GM23338 (cell line): ENCODE measurements around the gene PDIK1L. TPM values are rescaled to one million over a fixed set of nuclear protein-coding genes. Genes with fewer than 3 reads are reported as not detected.
A peak's percentile ranks its signal among the peaks of the same experiment; 100 is the strongest.

Experiments used
- ATAC-seq: fragments of 200-7000 bp; cut with Tn5 transposase; 3 replicates; pipeline ENCODE4 v1.9.1; 2020
- DNase-seq: peaks from one replicate; pipeline ENCODE4 v3.0.0-alpha.2; 2015; ENCODE audit warnings: low spot score
- H2AFZ ChIP-seq: fragments of 200-600 bp; sonication (generic); 2 replicates; pipeline ENCODE4 v1.8.0; 2016; ENCODE audit warnings: antibody characterized with exemption, mild to moderate bottlenecking, moderate library complexity
- H3F3A ChIP-seq: fragments of 200-600 bp; sonication (generic); replicated peaks from 2 replicates; pipeline ENCODE4 v1.8.0; 2017; ENCODE audit warnings: antibody characterized with exemption, mixed run types, low read depth
- H3K27ac ChIP-seq: fragments of 200-600 bp; sonication (generic); 2 replicates; pipeline ENCODE4 v1.6.1; 2016; ENCODE audit warnings: low read depth
- H3K27me3 ChIP-seq: fragments of 200-600 bp; sonication (generic); 2 replicates; pipeline ENCODE4 v1.8.0; 2016; ENCODE audit warnings: mild to moderate bottlenecking, mixed run types, moderate library complexity; ENCODE audit not compliant: insufficient read depth
- H3K36me3 ChIP-seq: fragments of 200-600 bp; sonication (generic); 2 replicates; pipeline ENCODE4 v1.8.0; 2016; ENCODE audit warnings: mild to moderate bottlenecking; ENCODE audit not compliant: insufficient read depth
- H3K4me1 ChIP-seq: fragments of 200-600 bp; sonication (generic); 2 replicates; pipeline ENCODE4 v1.8.0; 2016; ENCODE audit warnings: mild to moderate bottlenecking, moderate library complexity; ENCODE audit not compliant: insufficient read depth
- H3K4me2 ChIP-seq: fragments of 200-600 bp; sonication (generic); 2 replicates; pipeline ENCODE4 v1.7.1; 2017; ENCODE audit warnings: mixed run types
- H3K4me3 ChIP-seq: fragments of 200-600 bp; sonication (generic); 2 replicates; pipeline ENCODE4 v1.6.1; 2016; ENCODE audit warnings: mixed run types
- H3K79me2 ChIP-seq: fragments of 200-600 bp; sonication (generic); replicated peaks from 2 replicates; pipeline ENCODE4 v1.8.0; 2017; ENCODE audit warnings: mild to moderate bottlenecking; ENCODE audit not compliant: insufficient read depth
- H3K9me2 ChIP-seq: fragments of 200-600 bp; sonication (generic); 2 replicates; pipeline ENCODE4 v1.8.0; 2017; ENCODE audit not compliant: insufficient read depth
- H4K20me1 ChIP-seq: fragments of 200-600 bp; sonication (generic); replicated peaks from 2 replicates; pipeline ENCODE4 v1.8.0; 2017; ENCODE audit warnings: mild to moderate bottlenecking; ENCODE audit not compliant: insufficient read depth
- H3K27ac Mint-ChIP-seq: 2 replicates; pipeline ENCODE4 v1.8.0; 2020; ENCODE audit warnings: inconsistent platforms, mild to moderate bottlenecking, moderate library complexity, mixed read lengths
- H3K27me3 Mint-ChIP-seq: 3 replicates; pipeline ENCODE4 v1.8.0; 2022; ENCODE audit warnings: low read depth, mild to moderate bottlenecking, moderate library complexity, mixed read lengths, inconsistent platforms; ENCODE audit not compliant: insufficient read depth, poor library complexity
- H3K36me3 Mint-ChIP-seq: 3 replicates; pipeline ENCODE4 v1.8.0; 2021; ENCODE audit warnings: low read depth, mild to moderate bottlenecking, inconsistent platforms, moderate library complexity, mixed read lengths
- H3K4me1 Mint-ChIP-seq: 3 replicates; pipeline ENCODE4 v1.8.0; 2020; ENCODE audit warnings: mild to moderate bottlenecking, inconsistent platforms, mixed read lengths
- H3K4me3 Mint-ChIP-seq: 3 replicates; pipeline ENCODE4 v1.8.0; 2021; ENCODE audit warnings: moderate library complexity, mild to moderate bottlenecking, inconsistent platforms, mixed read lengths
- H3K9me3 Mint-ChIP-seq: 3 replicates; pipeline ENCODE4 v1.8.0; 2020; ENCODE audit warnings: moderate library complexity, mild to moderate bottlenecking, inconsistent platforms, mixed read lengths
- EZH2phosphoT487 ChIP-seq: fragments of 200-600 bp; sonication (generic); IDR thresholded peaks from one replicate; pipeline ENCODE4 v1.8.1; 2018; ENCODE audit warnings: antibody characterized with exemption; ENCODE audit not compliant: unreplicated experiment
- JUNB ChIP-seq: IDR thresholded peaks from one replicate; pipeline ENCODE4 v1.6.1; 2016; ENCODE audit warnings: antibody characterized with exemption; ENCODE audit not compliant: unreplicated experiment
- NANOG ChIP-seq: IDR thresholded peaks from 2 replicates; pipeline ENCODE4 v1.6.1; 2016; ENCODE audit warnings: antibody characterized with exemption, borderline replicate concordance
- ZNF114 ChIP-seq: fragments of 250-450 bp; sonication (Bioruptor Pico); IDR thresholded peaks from 2 replicates; pipeline ENCODE4 v1.5.0; 2020; ENCODE audit warnings: mild to moderate bottlenecking, moderate library complexity
- ZNF331 ChIP-seq: fragments of 250-450 bp; sonication (Bioruptor Pico); IDR thresholded peaks from 2 replicates; pipeline ENCODE4 v1.5.0; 2020; ENCODE audit warnings: low read depth, mild to moderate bottlenecking, moderate library complexity
- polyA plus RNA-seq: library from polyadenylated mRNA; unstranded; fragments of >200 nt; fragmentation: Nextera tagmentation; extraction: Ambion mirVana; gene quantifications from 2 replicates; pipeline ENCODE4 v1.2.1, GENCODE V29; 2016
- total RNA-seq: library from RNA; depleted of rRNA; stranded (reverse); fragments of >200 nt; shearing (Covaris generic); gene quantifications from 2 replicates; pipeline ENCODE4 v1.2.3, GENCODE V29; 2014
- TF ChIP-seq, protein P1 (sequence below): fragments of 250-450 bp; sonication (Bioruptor Pico); IDR thresholded peaks from 2 replicates; pipeline ENCODE4 v1.5.0; 2020; ENCODE audit warnings: mild to moderate bottlenecking, moderate library complexity
- TF ChIP-seq, protein P2 (sequence below), 2 experiments: fragments of 200-600 bp in 1 of 2; sonication (generic) in 1 of 2; conservative IDR thresholded peaks; 2 replicates each; pipeline versions ENCODE4 v1.5.1 to v1.6.1; 2016 to 2017; ENCODE audit warnings: antibody characterized with exemption in 2 of 2, low read depth in 2 of 2, mild to moderate bottlenecking in 2 of 2, moderate library complexity in 1 of 2
- TF ChIP-seq, protein P3 (sequence below): IDR thresholded peaks from one replicate; pipeline ENCODE4 v1.6.1; 2018; ENCODE audit warnings: antibody characterized with exemption; ENCODE audit not compliant: unreplicated experiment

PDIK1L gene
- total and polyA plus RNA-seq, 2 experiments from 2014 or later = 1.6 to 3.0 TPM

DNA sequence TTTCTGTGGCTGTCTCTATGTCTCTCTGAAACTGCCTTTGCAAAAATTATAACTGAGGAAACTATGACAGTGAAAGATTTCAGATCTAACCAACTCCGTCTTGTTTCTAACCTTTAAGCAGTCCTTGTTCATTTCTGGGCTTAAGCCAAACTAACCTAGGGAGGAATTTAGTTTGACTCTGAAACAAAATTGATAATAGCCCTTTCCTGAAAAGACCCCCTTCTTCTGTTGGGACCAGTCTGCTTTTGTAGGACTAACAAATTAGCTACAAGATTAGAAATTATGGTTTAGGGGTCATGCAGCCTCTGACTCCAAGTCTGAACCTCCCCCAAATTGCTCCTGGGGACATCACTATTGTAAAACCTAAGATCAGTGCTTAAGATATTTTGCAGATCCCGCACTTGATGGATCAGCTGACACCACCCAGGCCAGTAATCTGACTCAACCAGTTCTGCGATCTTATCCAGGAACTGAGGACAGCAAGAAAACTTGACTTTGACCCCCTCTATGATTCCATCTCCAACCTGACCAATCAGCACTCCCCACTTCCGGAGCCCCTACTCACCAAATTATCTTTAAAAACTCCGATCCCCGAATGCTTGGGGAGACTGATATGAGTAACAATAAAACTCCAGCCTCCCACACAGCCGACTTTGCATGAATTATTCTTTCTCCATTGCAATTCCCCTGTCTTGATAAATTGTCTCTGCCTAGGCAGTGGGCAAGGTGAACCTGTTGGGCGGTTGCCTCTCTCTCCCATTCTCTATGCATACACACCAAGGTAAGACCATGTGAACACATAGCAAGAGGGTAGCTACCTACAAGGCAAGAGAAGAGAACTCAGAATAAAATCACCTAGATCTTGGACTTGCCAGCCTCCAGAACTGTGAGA, 33.1 kb upstream of the PDIK1L start (continued):
- TF ChIP-seq, protein P1, sequence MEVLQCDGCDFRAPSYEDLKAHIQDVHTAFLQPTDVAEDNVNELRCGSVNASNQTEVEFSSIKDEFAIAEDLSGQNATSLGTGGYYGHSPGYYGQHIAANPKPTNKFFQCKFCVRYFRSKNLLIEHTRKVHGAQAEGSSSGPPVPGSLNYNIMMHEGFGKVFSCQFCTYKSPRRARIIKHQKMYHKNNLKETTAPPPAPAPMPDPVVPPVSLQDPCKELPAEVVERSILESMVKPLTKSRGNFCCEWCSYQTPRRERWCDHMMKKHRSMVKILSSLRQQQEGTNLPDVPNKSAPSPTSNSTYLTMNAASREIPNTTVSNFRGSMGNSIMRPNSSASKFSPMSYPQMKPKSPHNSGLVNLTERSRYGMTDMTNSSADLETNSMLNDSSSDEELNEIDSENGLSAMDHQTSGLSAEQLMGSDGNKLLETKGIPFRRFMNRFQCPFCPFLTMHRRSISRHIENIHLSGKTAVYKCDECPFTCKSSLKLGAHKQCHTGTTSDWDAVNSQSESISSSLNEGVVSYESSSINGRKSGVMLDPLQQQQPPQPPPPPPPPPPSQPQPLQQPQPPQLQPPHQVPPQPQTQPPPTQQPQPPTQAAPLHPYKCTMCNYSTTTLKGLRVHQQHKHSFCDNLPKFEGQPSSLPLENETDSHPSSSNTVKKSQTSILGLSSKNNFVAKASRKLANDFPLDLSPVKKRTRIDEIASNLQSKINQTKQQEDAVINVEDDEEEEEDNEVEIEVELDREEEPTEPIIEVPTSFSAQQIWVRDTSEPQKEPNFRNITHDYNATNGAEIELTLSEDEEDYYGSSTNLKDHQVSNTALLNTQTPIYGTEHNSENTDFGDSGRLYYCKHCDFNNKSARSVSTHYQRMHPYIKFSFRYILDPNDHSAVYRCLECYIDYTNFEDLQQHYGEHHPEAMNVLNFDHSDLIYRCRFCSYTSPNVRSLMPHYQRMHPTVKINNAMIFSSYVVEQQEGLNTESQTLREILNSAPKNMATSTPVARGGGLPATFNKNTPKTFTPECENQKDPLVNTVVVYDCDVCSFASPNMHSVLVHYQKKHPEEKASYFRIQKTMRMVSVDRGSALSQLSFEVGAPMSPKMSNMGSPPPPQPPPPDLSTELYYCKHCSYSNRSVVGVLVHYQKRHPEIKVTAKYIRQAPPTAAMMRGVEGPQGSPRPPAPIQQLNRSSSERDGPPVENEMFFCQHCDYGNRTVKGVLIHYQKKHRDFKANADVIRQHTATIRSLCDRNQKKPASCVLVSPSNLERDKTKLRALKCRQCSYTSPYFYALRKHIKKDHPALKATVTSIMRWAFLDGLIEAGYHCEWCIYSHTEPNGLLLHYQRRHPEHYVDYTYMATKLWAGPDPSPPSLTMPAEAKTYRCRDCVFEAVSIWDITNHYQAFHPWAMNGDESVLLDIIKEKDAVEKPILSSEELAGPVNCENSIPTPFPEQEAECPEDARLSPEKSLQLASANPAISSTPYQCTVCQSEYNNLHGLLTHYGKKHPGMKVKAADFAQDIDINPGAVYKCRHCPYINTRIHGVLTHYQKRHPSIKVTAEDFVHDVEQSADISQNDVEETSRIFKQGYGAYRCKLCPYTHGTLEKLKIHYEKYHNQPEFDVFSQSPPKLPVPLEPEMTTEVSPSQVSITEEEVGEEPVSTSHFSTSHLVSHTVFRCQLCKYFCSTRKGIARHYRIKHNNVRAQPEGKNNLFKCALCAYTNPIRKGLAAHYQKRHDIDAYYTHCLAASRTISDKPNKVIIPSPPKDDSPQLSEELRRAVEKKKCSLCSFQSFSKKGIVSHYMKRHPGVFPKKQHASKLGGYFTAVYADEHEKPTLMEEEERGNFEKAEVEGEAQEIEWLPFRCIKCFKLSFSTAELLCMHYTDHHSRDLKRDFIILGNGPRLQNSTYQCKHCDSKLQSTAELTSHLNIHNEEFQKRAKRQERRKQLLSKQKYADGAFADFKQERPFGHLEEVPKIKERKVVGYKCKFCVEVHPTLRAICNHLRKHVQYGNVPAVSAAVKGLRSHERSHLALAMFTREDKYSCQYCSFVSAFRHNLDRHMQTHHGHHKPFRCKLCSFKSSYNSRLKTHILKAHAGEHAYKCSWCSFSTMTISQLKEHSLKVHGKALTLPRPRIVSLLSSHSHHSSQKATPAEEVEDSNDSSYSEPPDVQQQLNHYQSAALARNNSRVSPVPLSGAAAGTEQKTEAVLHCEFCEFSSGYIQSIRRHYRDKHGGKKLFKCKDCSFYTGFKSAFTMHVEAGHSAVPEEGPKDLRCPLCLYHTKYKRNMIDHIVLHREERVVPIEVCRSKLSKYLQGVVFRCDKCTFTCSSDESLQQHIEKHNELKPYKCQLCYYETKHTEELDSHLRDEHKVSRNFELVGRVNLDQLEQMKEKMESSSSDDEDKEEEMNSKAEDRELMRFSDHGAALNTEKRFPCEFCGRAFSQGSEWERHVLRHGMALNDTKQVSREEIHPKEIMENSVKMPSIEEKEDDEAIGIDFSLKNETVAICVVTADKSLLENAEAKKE = no peak
- TF ChIP-seq EZH2phosphoT487 = no peak
- TF ChIP-seq, protein P2, sequence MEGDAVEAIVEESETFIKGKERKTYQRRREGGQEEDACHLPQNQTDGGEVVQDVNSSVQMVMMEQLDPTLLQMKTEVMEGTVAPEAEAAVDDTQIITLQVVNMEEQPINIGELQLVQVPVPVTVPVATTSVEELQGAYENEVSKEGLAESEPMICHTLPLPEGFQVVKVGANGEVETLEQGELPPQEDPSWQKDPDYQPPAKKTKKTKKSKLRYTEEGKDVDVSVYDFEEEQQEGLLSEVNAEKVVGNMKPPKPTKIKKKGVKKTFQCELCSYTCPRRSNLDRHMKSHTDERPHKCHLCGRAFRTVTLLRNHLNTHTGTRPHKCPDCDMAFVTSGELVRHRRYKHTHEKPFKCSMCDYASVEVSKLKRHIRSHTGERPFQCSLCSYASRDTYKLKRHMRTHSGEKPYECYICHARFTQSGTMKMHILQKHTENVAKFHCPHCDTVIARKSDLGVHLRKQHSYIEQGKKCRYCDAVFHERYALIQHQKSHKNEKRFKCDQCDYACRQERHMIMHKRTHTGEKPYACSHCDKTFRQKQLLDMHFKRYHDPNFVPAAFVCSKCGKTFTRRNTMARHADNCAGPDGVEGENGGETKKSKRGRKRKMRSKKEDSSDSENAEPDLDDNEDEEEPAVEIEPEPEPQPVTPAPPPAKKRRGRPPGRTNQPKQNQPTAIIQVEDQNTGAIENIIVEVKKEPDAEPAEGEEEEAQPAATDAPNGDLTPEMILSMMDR (conservative IDR thresholded peaks at IDR 0.05; ENCODE audit: low read depth in 2 of 2) = no peak

DNA sequence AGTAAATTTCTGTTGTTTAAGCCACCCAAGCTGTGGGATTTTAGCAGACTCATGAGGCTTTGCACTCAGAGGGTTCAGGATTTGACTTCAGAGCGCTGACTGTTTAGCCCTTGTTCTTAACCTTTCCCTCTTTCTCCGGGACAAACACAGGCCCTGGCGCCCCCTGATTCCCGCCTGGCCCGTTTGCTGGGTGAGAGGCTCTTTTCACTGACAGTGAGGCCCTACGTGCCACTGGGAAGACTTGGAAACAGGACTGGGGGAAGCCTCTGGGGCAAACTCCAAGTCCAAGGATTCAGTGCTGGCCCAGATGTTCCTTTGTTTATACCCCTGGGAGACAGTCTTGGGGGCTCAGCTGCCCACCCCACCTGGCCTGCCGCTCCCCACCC, 32.5 kb upstream of the PDIK1L start:
- Histone ChIP-seq H3K9me2 (no peaks in the 10 kb centered on the region), H3K4me1 (peaks cover 14% of the 10 kb centered on the region), H3K4me3 (no peak overlapping the region), H3K27me3 (no peaks in the 10 kb centered on the region), H3K79me2 (no peaks in the 10 kb centered on the region), H3K4me2 (peak overlapping the region; percentile 67; the same call in 1 of the 2 replicates), H3F3A (no peaks in the 10 kb centered on the region), H3K36me3 (no peaks in the 10 kb centered on the region), H2AFZ (peak overlapping the region; percentile 99), H3K27ac (no peak overlapping the region), H4K20me1 (no peaks in the 10 kb centered on the region)
- peaks cover 14% of the 10 kb centered on the region for H3K4me1 Mint-ChIP-seq
- peak overlapping the region; percentile 46; the same call in 1 of the 2 replicates for H3K27ac Mint-ChIP-seq
- ATAC-seq = peak; percentile 78
- peak; percentile 28 for DNase-seq
- no peaks in the 10 kb centered on the region for H3K36me3 Mint-ChIP-seq
- H3K9me3 Mint-ChIP-seq = no peaks in the 10 kb centered on the region
- H3K4me3 Mint-ChIP-seq = no peak overlapping the region
- H3K27me3 Mint-ChIP-seq = no peaks in the 10 kb centered on the region
- TF ChIP-seq JUNB (no peak), ZNF114 (CRISPR knock-in tag) (no peak), ZNF331 (CRISPR knock-in tag) (no peak), NANOG (no peak), EZH2phosphoT487 (no peak)
- TF ChIP-seq, protein P2 (conservative IDR thresholded peaks at IDR 0.05; ENCODE audit: low read depth in 2 of 2) = no peak
- TF ChIP-seq, protein P3, sequence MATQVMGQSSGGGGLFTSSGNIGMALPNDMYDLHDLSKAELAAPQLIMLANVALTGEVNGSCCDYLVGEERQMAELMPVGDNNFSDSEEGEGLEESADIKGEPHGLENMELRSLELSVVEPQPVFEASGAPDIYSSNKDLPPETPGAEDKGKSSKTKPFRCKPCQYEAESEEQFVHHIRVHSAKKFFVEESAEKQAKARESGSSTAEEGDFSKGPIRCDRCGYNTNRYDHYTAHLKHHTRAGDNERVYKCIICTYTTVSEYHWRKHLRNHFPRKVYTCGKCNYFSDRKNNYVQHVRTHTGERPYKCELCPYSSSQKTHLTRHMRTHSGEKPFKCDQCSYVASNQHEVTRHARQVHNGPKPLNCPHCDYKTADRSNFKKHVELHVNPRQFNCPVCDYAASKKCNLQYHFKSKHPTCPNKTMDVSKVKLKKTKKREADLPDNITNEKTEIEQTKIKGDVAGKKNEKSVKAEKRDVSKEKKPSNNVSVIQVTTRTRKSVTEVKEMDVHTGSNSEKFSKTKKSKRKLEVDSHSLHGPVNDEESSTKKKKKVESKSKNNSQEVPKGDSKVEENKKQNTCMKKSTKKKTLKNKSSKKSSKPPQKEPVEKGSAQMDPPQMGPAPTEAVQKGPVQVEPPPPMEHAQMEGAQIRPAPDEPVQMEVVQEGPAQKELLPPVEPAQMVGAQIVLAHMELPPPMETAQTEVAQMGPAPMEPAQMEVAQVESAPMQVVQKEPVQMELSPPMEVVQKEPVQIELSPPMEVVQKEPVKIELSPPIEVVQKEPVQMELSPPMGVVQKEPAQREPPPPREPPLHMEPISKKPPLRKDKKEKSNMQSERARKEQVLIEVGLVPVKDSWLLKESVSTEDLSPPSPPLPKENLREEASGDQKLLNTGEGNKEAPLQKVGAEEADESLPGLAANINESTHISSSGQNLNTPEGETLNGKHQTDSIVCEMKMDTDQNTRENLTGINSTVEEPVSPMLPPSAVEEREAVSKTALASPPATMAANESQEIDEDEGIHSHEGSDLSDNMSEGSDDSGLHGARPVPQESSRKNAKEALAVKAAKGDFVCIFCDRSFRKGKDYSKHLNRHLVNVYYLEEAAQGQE = no peak
